ENCODE measurements around the gene TAF15.

The TAF15 gene

DNA sequence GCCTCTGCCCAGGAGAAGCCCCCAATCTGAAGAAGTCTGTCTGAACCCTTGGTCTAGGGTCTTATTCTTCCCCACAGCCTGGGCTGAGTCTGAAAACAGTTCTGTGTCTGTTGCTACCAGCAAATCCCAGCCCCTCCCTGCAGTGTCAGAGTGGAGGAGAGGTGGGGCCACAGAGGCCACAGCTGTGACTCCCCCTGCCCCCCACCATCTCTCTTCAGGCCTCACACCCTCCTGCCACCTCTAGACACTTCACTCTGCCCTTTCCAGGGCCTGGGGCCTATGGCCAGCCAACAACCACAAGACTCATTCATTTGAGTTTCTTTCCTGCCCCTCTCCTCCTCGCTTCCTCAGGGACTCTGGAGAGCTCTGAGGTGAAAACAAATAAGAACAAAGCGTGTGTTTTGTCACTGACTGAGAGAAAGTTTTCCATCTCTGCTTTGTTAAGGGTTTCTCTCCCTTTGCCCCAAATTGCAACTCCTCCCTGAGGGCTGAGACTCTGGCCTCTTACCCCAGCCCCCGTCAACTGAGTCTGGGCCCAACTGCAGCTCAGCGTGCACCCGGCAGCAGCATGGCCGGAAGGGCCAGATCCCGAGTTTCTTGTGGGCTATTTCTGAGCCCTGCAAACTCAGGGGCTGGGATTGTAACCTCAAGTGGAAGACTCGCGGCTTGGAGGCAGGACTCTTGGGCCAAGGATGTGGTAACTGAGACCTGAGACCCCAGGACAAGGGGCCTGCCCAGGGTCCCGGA is 35.4 kb upstream of the TAF15 start:
- TF ChIP-seq CTCF (IDR thresholded peaks at IDR 0.05; ENCODE audit: control insufficient read depth, extremely low read depth, insufficient read depth): no peak
- no peak for DNase-seq (ENCODE audit: low read depth)
- no peak overlapping the region for H3K4me3 ChIP-seq (ENCODE audit: low read depth, low read length)

DNA sequence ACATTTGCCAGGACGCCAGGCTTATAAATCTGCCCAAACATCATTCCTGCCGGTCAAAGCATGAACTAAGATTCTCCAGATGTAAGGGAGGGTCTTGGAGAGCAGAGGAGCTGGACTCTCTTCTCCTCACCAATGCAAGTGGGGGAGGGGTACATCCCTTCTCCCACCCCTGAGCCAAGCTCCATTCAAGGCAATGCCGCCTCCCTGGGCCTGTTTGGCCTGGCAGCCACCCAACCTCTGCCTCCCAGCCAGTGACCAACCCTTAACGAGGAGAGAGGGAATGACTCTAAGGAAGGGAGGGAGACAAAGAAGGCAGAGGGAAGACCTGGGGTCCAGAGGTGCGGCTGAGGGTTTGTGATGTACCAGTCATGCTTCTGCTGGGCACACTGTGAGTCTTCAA is 34.8 kb upstream of the TAF15 start:
- DNase-seq (ENCODE audit: low read depth): no peak
- no peak for TF ChIP-seq CTCF (IDR thresholded peaks at IDR 0.05; ENCODE audit: control insufficient read depth, extremely low read depth, insufficient read depth)

DNA sequence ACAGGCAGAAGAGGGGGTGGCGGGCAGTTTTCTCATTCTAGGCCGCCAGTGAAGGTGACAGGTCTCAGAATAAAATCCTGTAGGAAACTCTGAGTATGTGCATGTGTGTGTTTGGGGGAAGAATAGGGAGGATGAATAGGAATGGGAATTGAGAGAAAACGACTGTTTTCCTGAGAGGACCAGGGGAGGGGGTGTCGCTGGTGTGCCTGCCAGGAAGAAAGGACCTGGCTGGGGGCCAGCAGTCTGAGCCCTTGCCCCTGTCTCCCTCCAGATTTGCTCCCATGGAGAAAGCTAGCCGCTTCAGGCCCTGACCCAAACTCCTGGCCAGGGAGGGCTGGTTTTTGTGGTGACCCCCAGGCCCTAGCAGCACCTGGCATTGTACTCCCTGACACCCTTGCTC is 34.2 kb upstream of the TAF15 start:
- DNase-seq (ENCODE audit: low read depth): no peak
- no peak for TF ChIP-seq CTCF (IDR thresholded peaks at IDR 0.05; ENCODE audit: control insufficient read depth, extremely low read depth, insufficient read depth)
- H3K4me3 ChIP-seq (ENCODE audit: low read depth, low read length): no peak overlapping the region

More for the DNA sequence above, 34.8 kb upstream of the TAF15 start:
- H3K4me3 ChIP-seq (ENCODE audit: low read depth, low read length): no peak overlapping the region

GRCh38 chr17:35775583-35775982 is 33.7 kb upstream of the TAF15 start:
- no peak for DNase-seq (ENCODE audit: low read depth)
- TF ChIP-seq CTCF (IDR thresholded peaks at IDR 0.05; ENCODE audit: control insufficient read depth, extremely low read depth, insufficient read depth): no peak
- H3K4me3 ChIP-seq (ENCODE audit: low read depth, low read length): no peak overlapping the region

- DNase-seq (ENCODE audit: low read depth): no peak
- no peak for TF ChIP-seq CTCF (IDR thresholded peaks at IDR 0.05; ENCODE audit: control insufficient read depth, extremely low read depth, insufficient read depth)
- H3K4me3 ChIP-seq (ENCODE audit: low read depth, low read length): no peak overlapping the region
These were observed 30.6 kb upstream of the TAF15 start for GRCh38 chr17:35778641-35779196.

GRCh38 chr17:35780950-35781349 is 28.3 kb upstream of the TAF15 start:
- no peak for TF ChIP-seq CTCF (IDR thresholded peaks at IDR 0.05; ENCODE audit: control insufficient read depth, extremely low read depth, insufficient read depth)
- H3K4me3 ChIP-seq (ENCODE audit: low read depth, low read length): no peak overlapping the region
- no peak for DNase-seq (ENCODE audit: low read depth)

- no peak overlapping the region for H3K4me3 ChIP-seq (ENCODE audit: low read depth, low read length)
- no peak for DNase-seq (ENCODE audit: low read depth)
- TF ChIP-seq CTCF (IDR thresholded peaks at IDR 0.05; ENCODE audit: control insufficient read depth, extremely low read depth, insufficient read depth): no peak
These were observed 24.4 kb upstream of the TAF15 start for GRCh38 chr17:35784895-35785294.

Measured in LNCaP clone FGC (cell line).